ENCODE measurements around the gene COX7B2.
A peak's percentile ranks its signal among the peaks of the same experiment; 100 is the strongest.

COX7B2 gene, protein sequence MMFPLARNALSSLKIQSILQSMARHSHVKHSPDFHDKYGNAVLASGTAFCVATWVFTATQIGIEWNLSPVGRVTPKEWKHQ

DNA sequence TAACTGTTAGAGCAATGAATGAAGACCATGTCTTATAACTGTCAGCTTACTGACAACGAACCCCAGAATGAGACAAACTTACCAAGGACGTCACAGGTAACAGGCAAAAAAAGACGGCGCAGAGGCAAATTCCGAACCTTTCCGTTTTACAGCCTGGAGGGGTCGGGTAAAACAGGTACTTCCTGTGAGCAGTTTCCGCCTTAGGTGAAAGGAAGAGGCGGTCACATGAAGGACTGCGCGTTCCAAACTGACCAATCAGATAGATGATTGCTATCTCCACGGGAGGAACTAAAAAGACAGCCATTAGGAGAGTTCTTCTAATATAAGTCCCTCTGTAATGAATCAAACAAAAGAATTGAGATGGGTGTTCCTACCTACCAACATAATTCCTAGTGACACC, at the start of gene COX7B2:
TSS of gene COX7B2 (minus strand) at position 168 of the 400 bp plus-strand sequence. CDS start 174,053 bp downstream, outside the sequence.
- no peak for DNase-seq

DNA sequence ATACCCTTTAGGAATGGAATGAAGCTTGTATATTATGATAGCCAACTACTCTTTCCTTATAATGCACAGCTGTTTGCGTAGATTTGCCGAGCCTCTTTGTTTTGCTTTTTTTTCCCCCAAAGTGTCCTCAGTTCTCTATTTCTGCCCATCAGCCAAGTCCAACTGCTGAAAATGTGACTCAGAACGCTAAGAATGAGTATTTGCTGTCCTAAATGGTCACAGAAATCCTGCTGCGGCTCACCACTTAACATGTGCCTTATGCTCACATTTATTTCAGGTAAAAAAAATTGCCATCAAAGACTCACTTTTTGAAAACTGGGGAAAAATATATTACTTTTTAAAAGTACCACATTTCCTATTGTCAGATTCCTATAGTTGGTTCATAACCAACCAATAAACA, 47.4 kb upstream of the COX7B2 start:
- DNase-seq = no peak

DNA sequence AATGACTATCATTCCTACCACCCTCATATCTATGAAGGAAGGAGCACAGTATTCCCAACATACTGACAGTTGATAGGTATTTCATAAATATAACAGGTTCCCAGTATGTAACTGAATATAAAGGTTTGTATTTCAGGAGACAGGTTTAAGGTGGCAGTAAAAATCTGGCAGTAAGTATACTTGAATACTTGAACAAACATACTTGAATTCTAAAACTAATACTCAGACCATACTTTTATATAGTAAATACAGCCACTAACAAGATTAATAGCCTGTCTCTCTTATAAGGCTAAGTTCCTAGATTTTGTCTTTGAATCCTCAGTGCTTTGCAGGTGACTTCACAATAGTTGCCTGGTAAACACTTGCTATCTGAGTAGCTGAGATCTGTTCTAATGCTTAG, 46.6 kb upstream of the COX7B2 start:
- DNase-seq = no peak

DNA sequence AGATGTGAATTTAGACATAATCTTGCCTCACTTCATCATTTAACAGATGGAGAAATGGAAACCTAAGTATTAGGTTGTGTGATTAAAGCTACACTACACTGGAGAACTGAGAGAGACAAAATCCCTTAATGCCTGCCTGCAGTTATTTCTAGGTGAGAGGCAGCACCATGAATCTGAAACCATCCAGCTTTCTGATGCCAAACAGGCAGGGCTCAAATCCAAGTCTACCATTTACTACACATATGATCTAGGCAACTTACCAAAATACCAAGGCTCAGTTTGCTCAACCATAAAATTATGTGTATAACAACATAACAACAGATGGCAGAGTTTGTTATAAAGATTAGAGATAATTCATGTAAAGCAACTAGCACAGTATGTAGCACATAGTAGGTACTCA, 45.6 kb upstream of the COX7B2 start:
- DNase-seq = no peak

DNA sequence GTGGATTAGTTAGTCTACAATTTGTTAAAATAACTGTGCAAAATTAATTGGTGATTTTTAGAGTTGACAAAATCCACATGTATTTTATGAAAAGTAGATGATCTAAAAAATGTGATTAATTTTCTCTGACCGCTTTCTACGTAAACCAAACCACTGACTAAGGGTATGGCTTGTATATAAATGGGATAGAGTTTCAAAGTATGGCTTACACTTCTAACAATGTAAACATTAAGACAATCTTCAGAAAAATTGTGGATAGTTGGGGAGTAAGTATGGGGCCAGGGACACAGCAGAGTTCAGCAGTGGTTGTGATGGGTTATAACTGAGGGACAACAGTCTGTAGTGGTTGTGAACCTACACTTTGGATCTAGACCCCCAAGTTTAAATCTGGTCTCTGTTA, 44.5 kb upstream of the COX7B2 start:
- no peak for DNase-seq

DNA sequence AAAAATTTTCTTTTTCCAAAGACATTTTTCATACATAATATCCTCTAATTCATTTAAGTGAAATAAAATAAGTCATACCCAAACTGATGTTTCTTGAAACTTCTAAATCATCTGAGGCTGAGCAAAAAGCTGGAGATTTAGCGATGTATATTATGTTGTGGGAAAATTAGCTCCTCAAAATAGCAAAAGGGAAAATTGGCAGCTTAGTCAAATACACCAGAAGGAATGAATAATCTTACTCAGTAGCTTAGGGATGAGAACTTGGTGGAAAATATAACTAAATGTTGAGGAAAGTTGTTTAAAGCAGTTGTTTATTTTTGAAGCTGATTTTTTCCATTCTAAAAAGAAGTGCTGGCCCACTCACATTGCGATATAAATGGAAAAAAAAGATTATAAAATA, 43.4 kb upstream of the COX7B2 start:
- no peak for DNase-seq

DNA sequence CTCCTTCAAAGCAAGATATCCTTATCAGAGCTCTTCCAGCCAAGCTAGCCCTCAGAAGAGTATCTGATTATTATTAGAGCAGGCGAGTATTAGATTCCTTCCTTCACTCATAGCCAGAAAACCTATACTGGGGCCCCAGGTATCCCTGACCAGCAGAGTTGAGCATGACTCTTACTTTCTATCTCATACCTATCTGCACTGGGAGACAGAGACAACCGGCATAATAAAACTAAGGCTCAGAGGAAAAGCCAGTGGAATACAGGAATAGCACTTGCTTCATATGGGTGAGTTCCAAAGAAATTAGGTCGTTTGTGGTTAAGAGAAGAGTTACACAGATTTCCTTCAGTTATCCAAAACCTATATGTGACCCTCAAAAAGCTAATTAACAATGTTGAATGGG, 41.8 kb upstream of the COX7B2 start:
- DNase-seq = no peak

DNA sequence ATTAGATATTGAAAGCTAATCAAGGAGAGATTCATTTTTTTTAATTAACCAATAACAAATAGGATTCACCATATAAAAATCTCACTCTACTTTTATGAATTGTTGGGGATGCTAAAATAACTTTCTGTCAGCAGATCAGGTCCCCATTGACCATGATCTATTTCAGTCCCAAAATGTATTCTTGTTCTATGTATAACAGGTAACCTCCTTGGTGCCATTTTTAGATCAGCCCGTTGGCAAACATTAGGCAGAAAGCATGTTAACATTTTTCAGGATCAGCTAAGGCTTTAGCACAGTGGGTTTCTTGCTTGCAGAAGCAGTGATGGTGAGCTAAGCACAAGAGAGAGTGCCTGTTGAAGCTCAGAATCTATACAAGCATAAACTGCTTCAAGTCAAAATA, 40.8 kb upstream of the COX7B2 start:
- no peak for DNase-seq

DNA sequence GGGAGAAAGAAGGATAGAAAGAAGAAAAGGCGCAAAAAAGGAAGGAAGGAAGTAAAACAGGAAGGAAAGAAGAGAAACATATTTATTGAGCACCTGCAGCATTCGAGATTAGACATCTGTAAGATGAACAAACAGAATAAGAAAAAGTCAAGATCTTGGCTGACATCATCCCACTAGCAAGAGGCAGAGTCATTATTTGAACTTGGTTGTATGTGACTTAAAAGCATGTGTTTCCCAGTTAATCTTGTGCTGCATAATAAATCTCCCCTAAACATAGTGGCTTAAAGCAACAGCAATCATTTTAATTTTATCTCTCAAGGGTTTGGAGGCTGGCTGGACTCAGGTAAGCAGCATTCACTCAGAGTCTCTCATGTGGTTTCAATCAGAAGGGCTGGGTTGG, 38.5 kb upstream of the COX7B2 start:
- no peak for DNase-seq

DNA sequence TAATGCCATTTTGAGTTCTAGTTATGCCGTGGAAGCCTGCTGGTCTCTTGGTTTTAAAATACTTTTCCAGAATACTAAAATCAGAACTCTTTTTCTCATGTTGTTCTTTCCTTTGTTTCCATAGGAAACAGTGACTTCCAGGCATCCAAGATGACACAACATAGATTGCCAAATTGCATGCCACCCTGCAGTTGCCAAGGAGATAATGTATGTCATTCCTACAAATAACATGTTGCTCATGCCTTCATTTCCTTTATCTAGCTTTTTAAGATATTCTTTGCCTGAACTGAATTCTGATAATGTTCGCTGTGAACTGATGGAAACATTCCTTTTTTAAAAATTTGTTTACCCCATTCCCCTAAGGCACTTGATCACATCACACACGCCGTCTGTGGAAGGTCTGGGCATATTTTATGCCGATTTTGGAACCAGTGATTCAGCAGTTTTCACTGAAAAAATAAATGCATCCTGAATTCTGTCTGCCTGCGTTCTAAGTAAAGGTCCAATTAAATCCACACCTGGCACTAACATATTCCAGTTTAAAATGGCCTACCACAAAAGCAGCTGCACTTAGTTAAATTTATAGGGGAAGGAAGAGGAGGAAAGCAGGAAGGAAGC, 38.0 kb upstream of the COX7B2 start:
- DNase-seq = no peak

DNA sequence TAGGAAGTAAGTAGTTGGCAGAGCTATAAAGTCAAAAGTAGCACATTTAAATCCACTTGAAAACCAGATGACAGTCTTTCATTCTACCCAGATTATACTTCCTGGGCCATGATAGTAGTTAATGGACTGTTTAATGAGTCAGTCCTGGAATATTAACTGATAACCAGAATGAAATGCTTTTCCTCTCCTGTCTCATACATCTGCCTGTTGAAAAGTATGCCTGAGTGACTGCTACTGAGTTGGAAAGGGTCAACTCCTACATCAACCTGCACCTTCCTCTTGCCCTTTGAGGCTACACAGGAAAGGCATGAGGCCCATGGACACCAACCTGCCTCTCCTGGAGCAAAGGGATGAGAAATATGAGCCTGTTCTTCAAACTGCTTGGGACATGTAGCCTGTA, 36.0 kb upstream of the COX7B2 start:
- no peak for DNase-seq

DNA sequence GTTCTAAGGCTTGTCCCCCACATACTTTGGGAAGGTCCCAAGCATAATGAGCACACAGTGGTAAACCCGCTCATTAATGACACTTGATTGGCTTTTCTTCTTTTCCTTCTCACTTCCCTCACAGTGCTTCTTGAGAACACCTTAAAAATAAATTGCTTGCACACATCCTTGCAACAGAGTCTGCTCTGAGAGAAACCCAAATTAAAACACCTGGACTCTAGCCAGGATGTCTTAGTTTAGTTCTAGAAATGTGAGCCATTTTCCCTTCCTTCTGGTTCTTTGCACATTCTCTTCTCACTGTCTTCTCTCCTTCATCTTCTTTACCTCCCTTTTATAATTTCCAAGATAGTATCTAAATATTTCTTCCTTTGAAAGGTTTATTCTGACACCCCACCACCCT, 35.3 kb upstream of the COX7B2 start:
- DNase-seq = no peak

DNA sequence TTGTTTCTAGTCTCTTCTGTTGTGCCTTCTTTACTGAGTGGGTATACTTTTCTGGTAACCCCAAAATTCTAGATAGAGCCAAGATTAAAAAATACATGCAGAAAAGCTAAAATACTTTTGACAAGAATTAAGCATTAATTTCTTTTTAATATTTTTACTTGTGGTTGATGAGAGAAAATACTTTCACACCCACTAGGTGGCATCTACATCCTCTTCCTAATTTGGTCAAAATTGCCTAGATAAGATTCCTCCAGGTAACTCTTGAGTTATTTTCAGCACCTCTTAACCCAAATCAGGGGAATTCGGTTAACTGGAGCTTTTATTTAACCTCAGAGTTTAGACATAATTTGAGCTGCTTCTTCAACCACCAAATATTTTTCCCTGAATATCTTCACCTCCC, 28.4 kb upstream of the COX7B2 start:
- peak; percentile 5 for DNase-seq

DNA sequence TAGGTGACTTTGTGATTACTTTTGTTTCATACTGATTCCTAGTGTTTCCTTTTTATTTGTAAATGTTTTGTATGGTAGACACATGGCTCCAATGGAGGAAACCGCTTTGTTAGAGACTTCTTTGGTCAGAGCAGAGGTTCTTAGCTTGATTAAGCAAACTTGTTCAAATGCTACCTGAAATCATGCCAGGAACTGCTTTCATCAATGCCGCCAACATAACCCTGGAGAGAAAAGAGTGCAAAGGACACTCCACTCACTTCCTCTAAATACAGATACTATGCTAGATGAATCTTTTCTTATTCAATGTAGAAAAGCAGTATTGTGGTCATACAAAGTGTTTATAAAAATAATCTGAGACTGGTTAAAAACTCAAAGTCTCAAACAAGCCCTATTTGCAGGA, 25.7 kb upstream of the COX7B2 start:
- DNase-seq = peak; percentile 17

DNA sequence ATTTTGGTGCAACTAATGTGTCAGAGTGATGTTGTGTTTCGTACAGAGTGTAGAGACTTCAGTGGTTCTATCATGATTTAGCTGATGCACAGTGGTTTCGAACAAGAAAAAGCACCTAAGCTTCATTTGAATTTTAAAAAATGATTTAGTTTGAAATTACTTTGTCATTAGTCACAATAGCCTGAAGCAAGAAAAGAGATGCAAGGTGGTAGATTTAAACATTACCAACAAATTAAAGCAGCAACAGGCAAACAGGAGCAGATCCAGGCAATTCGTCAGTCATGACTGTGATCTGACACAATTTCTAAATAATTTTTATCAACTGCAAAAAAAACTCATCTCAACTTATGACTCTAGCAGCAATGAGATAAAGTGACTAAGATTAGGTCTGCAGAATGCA, 24.6 kb upstream of the COX7B2 start:
- no peak for DNase-seq

DNA sequence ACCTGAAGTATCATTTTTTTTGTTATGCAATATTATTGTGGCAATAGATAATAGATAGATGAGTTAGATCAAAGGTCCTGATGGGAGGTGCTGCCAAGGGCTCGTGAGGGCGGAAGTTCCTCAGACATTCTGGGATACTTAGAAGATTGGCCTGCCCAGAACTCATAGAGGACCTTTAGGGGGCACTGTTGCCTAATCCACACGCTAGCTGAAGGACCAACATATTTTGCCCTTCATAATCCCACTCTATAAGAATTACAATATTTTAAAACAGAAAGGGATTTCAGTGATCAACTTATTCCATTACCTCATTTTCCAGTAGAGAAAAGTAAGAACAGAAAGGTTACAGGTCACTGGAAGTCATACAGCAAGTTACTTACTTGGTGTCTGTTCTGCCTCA, 22.9 kb upstream of the COX7B2 start:
- DNase-seq = peak; percentile 52

DNA sequence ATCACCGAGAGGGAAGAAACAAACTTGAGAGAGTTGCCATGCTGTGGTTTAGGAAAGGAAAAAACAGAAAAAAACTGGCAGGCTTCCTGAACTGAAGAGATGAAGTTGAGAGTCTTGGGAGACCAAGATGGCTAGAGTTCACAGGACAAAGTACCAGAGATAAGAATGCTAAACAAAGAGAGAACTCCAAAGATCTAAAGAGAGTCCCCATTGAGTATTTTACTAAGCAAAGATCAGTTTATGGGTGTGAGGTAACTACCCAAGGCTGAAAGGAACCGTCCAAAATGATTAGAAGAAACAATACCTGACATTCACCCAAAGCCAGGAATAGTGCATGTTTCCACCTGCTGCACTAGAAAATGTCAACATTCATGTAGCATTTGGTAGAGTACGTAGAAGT, 21.8 kb upstream of the COX7B2 start:
- DNase-seq = no peak

DNA sequence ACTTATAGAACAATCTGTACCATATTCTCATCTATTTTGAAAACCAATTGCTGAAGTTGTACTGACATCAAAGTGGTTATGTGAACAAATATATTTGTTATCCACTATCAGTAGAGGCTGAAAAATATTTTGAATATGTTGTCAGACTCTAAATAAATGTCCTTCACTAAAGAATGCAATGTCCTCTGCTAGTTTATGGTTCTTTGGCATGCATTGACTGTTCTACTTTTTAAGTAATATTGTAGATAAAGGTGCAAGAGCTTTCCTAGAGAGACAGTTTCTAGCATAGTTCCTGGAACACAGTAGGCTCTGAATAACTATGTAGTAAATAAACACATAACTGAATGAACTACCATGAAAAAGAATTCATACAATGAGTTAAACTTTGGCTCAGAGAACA, 18.2 kb upstream of the COX7B2 start:
- DNase-seq = no peak

DNA sequence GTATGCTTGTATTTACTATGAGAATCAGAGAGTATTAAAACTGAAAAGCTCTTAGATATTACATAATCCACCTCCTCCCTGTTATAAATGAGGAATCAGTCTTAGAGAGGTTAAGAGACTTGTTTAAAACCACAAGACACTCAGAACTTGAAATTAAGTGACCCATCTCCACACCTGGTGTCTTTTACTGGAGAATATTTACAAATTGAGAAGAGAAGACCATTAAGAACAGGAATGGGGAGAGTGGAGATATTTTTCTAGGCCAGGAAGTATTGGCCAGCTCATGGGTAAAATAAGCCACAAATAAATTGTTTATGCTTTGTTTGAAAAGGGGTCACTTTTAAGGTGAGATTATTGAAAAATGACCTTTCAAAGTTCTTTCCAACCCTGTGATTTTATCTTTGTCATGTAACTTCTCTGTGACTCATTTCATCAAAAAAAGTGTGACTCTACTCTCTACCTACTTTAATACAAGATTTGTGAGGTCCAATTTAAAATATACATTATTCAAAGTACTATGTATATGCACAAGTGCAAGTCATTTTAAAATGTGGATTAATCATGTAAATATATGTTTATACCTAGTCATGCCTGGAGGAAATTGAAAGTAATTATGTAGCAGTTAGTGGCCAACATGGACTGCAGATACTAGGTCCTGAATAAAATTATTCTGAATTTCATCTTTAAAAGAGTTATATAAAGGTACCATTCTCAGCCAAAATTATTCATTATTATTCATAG, 15.9 kb upstream of the COX7B2 start:
- DNase-seq = peak; percentile 6

DNA sequence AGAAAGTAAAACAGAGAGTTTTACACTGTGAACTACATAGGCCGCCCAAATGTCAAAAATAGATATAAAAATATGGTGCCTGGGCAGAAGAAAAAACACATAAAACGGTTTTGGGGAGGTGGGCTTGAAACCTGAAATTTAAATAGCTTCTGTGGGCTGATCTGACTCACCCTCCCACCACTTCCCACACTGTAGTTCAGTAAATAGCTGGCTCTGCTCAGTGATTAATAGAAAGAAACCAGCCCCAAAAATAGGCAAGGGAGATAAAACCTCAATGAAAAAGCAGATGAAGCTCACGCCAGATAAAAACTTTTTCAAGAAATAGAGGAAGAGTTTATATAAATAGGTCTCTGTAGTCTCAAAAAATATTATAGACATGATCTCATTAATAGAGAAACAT, 13.2 kb upstream of the COX7B2 start:
- DNase-seq = peak; percentile 62

DNA sequence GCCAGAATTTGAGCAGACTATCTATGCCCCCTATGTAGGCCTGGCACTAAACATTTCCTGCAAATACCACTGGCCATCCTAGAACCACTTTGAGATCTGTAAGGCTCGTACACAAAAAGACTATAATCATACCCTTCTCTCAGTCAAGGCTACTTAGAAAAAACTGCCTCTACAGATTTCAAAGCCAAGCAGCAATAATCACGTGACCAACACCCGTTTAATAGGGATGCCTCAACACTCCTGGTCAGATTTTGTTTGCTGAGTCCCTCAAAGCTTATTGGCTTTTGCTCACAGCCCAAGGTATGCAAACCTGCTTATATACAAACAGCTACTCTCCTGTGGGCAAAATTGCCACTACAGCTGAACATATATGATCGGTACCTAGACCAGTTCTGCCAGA, 897 bp downstream of the COX7B2 start:
- no peak for DNase-seq

DNA sequence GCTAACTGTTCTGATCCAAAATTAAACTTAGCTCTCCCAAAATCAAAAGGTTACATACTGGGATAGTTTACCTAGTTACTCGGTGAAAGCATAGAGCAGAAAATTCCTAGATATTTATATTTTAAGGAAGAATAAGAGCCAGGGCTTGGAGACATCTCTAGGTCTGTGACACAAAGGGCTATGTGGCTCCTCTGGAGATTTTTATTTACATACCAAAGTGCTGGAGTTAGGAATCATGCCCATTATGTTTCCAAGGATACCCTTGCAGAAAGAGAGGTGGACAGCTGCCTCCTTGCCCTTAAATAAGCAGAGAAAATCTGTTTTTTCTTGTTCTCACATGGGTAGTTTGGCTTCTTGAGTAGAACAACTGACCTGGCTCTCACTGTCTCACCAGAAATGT, 9.0 kb downstream of the COX7B2 start:
- no peak for DNase-seq

DNA sequence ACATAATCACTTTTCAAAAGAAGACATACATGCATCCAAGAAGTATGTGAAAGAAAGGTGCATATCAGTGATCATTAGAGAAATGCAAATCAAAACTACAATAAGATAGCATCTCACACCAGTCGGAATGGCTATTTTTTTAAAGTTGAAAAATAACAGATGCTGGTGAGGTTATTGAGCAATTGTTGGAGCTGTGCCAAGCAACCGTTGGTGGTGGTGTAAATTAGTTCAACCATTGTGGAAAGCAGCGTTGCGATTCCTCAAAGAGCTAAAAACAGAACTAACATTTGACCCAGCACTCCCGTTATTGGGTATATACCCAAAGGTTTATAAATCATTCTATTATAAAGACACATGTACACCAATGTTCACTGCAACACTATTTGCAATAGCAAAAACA, 14.2 kb downstream of the COX7B2 start:
- DNase-seq = peak; percentile 94

DNA sequence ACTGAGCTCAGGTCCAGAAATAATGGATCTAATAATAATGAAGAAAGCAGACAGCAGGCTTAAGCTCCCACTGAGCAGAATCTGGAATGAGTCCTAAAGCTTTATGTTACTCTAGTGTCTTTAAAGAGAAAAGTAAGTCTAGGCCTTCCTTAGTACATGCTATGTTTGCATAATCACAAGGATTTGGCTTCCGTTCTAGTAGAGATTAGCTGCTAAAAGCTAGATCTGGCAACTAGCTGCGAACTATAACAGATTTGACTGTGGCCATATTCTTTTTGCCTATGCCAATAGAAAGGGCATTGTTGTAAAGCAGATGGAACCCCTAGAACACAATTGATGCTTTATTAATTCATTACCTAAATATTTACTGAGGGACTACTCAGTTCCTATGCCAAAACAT, 19.0 kb downstream of the COX7B2 start:
- no peak for DNase-seq

DNA sequence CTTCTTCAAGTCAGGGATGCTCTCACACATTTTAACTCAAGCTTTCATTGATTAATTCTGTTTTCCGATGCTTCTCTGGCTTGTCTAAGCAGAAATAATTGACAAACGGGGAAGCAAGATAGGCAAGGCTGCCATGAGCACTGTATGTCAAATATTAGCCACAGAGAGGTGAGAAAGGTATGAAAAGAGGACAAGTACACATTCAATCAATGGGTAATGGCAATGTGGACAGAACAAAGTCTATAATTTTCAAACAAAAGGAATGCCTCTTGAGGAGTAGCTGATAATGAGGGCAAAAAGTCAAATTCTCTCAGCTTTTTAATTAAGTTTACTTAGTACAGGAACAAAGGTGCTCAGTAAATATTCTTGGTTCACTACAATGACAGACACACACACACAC, 19.6 kb downstream of the COX7B2 start:
- DNase-seq = no peak

All from MV-4-11 (cell line).